Brain pericyte (primary cell): ENCODE results near the gene ZNF277.
"Not testable (repeated sequence)": the region's sequence is repeated elsewhere in the genome, so short reads cannot be mapped to it uniquely, and the experiment has no call there.

Source experiments
- DNase-seq: peaks from one replicate; pipeline ENCODE4 v3.0.0-alpha.2; 2012; ENCODE audit warnings: low read depth, low spot score

Gene ZNF277

DNA sequence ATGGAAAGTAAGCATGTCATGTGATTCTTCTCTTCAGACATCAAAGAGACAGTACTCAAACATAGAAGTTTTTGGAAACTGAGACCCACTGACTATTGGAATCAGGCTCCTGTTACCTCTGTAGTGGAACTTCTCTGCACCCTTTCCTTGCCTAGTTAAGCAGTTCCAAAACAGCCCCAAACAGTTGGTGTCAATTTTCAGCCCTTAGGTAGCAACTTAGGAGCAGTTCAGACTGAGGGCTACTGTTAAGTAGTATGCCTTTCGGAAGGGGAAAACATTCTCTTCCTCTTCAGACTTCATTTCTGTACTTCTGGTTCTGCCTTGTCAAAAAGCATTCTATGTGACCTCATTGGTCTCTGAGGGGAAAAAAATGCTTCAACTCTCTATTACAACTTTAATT, 85.7 kb downstream of the ZNF277 start:
- DNase-seq, result no peak

DNA sequence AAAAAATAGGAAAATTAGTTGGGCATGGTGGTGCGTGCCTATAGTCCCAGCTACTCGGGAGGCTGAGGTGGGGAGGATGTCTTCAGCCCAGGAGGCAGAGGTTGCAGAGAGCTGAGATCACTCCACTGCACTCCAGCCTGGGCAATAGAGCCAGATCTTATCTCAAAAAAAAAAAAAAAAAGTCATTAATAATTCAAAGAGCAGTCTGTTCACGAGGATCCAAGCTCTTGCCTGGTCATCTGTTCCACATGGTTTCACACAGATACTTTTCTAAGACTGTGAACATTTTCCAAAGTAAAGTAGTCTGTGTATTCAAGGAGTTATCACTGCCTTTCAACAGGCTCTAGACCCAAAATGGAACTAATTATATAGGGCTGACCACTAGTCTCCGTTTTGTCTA, 86.9 kb downstream of the ZNF277 start:
- DNase-seq, result no peak

DNA sequence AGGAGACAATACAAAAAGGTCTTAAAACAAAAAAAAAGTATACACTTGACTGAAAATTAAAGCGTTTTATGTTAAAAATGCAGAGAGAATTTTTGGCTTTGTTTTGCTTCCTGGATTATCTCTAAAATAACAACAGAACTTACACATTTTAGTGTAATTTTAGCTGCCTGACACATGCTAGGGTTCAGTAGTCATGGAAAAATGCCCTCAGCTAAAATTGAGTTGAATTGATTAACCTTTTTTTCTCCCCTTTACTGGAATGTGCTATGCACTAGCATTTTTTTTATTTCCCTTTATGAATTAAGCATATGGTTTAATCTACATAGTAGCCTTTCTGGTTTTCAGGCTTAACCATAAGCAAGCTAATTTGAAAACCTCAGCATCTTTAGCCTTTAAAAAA, 89.9 kb downstream of the ZNF277 start:
- no peak for DNase-seq

DNA sequence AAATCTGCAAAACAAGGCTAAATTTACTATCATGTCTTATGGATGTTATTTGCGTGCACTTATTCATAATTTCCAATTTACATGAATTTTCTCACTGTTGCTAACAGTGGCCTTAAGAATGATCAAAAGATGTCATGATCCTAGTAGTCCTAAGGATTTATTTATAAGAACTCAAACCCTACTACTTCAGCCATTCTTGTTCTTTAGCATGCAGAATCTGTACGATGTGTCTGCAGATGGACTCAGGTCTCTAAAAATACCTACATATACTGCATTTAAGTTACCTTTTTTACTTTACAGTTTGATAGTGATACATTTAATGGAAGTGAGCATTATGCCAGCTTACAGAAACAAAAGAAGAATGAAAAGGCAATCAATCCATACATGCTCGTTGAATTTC, 91.2 kb downstream of the ZNF277 start:
- DNase-seq, result no peak

DNA sequence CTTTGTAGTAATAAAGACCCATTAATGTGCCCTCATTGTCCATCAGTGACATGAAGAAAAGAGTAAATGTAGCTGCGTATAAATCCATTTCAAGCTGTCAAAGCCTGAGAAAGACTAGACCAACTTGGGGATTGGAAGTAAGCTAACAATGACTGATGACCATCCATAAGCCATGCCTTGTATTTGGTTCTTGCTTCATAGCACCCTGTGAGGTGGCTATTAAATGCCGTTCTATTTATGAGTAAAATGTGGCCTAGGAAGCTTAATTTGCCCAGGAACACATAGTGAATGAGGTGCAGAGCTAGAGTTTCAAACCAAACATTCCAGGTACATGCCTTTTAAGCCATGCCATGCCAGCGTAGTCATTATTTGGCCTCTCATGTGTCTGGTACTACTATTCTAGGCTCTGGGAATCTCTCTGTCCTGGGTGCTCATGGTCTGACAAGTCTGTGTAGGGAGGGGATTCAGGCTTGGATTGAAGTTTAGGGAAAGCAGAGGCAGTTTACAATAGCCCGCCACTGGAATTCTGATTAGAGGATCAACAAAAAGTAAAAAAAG, 92.1 kb downstream of the ZNF277 start:
- no peak for DNase-seq

DNA sequence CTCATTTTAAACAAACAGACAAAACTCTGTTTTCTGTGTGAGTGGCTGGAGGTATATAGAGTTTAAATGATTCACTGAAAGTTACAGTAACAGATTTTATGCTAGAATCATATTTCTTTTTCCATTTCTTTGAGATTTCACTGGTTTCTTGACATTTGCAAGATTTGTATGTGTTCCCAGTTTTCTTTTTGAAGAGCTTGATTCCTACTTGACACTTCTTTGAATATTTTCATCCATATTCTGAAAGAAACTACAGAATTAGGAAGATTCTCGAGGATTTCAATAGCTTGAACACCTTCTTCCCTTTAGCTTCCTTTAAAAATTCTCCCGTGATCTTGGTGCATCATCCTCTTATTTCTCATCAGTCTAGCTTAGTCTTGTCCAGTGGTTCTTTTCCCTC, 93.6 kb downstream of the ZNF277 start:
- DNase-seq, result no peak

DNA sequence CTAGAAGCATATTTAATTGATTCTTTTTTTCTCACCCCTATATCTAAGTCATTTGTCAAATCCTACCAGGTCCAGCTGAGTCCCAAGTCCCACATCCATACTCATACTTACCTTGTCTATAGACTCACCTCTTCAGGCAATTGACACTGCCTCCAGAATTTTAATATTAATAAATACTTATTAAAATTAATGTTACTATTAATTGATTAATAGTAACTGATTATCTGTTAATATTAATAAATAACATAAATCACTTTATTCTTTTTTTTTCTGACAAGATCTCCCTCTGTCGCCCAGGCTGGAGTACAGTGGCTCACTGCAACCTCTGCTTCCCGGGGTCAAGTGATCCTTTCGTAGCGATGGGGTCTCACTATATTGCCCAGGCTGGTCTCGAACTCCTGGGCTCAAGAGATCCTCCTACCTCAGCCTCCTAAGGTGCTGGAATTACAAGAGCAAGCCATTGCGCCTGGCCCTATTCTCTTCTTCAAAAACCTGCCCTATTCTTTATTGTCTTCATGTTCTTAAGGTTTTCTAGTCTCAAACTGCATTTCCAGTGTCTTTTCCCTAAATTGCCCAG, 94.4 kb downstream of the ZNF277 start:
- DNase-seq, result no peak

DNA sequence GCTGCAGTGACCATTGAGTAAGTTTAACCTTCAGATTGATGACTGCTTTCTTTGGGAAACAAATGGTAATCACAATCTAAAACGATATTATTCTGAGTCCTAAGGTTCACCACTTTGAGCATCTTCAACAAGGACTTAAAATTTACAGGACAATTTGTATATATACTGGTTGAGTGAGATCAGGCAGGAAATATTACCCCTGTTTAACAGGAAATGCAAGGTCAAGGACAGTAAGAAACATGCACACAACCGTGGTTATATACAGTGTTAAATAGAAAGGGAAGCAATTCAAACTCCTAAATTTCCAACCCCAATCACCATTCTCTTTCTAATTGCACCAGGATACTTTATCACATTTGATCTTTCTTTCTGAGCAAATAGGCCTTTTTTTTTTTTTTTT, 96.1 kb downstream of the ZNF277 start:
- DNase-seq, result no peak

DNA sequence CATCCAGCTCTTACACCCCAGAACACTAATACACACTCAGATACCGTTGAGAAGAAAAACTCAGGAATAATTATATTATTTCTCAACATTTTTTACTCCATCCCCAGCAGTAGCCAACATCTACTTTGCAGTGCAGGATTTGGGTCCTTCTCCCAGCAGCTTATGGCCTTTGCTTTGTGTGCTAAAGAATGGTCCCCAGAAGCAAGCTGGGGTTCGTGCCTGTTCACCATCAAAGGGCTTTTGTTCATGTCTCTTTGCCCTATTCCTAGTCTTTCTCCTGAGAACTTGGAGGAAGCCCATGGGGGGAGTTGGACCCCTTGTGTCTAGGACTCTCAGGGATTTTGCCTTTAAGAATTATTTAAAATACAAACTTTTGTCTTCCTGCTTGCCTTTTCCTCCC, 100.4 kb downstream of the ZNF277 start:
- DNase-seq, result no peak

DNA sequence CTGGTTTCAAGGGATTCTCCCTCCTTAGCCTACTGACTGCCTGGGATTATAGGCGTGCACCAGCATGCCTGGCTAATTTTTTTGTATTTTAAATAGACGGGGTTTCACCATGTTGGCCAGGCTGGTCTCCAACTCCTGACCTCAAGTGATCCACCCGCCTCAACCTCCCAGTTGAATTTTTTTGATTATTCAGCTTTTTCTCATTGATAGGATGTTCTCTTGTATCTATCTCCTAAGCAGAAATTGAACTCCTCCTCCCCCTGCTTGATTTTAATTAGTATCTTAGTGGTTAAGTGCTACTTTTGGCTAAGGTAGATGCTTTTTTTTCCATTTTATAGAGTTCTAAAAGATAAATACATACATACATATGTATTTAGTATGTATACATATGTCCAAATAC, 101.0 kb downstream of the ZNF277 start:
- DNase-seq, result no peak

DNA sequence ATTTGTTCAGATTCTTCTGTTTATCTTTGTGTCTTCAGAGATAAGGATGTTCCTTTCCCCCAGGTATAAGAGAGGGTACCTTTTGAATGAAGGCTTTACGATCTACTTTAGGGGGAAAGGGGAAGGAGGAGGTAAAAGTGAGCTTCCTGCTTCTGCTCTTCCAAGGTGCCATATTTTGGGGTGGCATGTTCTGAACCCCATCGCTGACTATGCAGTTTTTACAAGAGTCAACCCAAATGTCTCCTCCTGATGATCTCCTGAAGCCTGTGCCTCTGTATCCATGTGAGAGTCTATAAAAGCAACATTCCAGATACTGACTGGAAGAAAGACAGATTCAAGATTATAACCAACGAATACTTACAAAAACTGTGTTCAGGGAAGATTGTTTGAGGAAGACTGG, 102.5 kb downstream of the ZNF277 start:
- no peak for DNase-seq

DNA sequence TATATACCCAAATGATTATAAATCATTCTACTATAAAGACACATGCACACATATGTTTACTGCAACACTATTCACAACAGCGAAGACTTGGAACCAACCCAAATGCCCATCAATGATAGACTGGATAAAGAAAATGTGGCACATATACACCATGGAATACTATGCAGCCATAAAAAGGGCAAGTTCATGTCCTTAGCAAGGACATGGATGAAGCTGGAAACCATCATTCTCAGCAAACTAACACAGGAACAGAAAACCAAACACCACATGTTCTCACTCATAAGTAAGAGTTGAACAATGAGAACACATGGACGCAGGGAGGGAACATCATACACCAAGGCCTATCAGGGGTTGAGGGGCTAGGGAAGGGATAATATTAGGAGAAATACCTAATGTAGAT, 110.3 kb downstream of the ZNF277 start:
- DNase-seq, result not testable (repeated sequence)

DNA sequence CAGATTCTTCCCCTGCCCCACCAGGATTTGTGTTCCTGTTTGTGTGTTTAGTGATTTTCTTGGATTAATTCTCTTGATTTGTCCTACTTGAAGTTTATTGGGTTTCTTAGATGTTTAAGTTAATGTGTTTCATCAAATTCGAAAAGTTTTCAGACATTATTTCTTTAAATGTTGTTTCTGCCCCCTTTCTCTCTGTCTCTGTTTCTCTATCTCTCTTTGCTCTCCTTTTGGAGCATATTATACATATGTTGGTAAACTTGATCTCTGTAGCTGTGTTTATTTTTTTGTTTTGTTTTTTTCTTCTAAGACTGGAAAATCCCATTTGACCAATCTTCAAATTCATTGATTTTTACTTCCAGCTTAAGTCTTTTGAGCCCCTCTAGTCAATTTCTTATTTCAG, 115.6 kb downstream of the ZNF277 start:
- no peak for DNase-seq

DNA sequence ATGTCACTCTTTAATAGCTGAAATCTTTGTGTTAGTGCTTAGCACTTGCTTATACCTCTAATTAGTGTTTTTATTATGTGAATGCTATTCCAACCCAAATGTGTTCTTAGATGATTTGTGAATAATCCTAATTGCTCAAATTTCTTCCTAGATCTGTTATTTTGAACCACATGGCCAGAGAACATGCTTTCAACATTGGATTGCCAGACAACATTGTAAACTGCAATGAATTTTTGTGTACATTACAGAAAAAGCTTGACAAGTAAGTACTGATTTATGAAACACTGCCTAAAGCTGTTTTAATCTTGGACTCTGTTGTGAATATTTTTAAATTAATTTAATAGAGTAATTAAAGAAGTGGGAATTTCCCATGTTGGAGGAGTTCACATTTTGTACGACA, 121.1 kb downstream of the ZNF277 start:
- DNase-seq, result no peak

DNA sequence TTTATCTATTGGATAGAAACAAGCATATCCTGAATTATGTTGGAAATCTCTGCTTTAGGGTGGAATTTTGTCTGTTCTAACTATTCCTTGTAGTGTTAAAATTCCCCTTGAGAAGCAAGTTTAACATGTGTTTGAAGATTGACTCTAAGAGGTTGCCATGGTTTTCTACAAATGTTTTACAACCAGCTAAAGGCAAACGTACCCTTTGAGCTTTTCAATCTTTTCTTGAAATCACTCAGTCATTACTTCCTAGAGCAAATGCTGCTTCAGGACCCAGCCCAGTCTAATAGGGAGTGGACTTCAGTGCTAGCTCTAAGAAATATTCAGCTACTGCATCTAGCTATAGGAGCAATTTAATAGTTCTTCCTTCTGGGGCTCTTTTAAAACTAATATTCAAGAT, 125.0 kb downstream of the ZNF277 start:
- DNase-seq, result no peak

DNA sequence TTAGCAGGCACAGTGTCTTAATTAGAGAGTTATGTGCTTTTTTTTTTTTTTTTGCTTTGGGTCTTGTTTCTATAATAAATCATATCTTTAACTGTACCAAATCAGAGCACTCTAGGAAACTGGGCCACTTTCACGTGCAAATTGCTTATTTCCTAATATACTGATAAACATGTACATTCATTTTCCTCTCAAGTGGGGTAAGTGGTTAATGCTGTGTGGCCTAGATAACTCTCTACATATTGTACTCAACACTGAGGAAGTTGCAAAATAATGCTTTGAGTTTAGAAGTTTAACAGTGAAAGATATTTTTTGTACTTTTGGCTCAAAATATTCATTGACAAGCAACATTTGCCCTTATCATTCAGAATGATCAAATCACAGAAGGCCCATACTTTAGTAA, 127.9 kb downstream of the ZNF277 start:
- DNase-seq, result no peak

DNA sequence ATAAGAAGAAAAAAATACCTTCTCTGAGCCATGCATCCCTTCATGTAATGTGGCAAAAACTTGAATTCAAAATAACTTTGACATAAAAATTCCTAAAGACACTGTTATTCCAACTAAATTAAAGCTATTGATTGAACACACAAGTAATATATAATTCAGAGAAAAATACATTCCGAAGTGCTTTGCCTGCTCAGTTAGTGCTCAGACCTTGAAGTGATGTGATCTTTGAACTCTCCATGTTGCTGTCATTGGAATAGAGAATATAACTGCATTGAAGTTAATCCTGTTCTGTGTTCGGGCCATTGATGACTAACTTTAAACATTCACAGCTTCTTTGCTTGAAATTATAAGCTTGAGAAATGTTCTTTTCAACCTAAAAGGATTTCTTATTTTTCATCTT, 129.8 kb downstream of the ZNF277 start:
- DNase-seq, result no peak

DNA sequence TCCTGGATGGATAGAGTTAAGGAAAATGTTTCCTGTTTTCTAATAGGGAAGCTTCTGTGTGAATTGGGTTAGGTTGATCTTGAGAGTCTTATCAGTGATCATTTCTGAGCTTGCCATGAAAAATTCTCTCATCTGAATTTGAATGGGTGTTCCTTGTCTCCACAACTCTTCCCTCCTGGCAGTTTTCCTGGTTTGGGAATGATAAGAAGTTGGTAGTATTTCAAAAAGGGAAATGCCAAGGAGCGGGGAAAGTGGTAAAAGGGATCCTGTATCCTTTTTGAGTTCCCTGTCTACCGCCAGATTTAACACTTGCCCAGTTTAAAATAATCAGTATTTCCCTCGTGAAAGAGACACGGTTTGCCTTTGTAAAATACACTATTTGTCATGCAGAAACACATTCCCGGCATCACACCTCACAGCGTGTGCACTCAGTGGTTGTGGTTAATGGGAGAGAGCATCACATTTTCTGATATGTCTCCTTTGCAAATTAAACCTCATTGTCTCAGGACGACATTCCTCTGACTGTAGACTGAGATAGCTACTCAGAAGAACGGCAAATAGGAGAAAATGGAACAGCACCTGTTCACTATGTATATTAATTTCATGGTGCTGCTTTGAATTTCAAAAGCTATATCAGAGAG, 130.6 kb downstream of the ZNF277 start:
- no peak for DNase-seq

DNA sequence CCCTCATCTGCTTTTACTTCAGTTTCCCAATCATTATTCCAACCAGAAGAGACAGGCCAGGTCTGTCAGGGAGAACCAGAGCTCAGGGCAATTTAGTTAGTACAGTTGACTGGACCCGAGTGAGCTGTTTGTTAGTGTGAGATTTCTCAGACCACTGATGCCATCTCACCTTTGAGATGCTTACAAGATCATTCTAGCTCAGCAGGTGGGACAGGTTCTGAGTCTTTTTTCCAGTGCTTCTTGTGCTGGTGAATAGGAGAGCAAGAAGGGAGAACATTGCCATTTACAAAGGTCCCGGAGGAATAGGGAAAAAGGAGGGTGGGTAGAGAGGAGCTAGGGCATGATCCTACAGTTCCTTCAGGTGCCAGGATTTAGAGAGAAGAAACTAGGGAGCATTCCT, 131.4 kb downstream of the ZNF277 start:
- no peak for DNase-seq

DNA sequence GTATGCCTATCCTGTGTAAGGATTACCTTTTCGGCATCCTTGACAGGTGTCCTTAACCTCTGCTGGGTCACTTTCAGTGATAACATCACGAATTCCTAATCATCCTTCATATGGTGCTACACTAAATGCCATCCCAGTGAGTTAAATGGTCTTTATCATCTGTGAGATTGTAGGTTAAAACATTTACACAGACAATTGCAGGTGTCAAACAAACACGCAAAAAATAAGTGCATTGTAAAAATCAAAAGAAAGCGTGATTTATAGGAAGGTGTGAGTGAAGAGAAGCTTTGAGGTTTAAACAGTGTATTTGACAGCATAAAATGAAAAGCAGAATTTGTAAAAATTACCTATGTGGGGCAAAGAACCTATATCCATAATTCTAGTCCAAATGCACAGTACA, 132.3 kb downstream of the ZNF277 start:
- DNase-seq, result no peak

DNA sequence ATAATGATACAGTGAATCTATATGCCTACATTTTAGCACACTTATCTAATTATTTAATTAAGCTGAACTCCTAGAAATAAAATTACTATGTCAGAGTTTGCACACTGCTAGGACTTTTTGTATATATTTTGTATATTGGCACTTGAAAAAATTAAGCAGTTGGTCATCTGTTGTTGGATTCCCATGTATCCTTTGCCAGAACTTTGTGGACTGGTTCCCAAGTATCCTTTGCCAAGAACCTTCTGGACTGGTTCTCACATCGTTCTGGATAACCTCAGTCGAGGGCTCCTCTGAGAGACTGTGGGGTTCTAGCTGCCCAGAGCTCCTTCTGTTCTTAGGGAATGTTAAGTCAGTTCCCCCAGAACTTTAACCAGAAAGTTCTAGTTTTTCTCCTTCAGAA, 135.0 kb downstream of the ZNF277 start:
- DNase-seq, result no peak

DNA sequence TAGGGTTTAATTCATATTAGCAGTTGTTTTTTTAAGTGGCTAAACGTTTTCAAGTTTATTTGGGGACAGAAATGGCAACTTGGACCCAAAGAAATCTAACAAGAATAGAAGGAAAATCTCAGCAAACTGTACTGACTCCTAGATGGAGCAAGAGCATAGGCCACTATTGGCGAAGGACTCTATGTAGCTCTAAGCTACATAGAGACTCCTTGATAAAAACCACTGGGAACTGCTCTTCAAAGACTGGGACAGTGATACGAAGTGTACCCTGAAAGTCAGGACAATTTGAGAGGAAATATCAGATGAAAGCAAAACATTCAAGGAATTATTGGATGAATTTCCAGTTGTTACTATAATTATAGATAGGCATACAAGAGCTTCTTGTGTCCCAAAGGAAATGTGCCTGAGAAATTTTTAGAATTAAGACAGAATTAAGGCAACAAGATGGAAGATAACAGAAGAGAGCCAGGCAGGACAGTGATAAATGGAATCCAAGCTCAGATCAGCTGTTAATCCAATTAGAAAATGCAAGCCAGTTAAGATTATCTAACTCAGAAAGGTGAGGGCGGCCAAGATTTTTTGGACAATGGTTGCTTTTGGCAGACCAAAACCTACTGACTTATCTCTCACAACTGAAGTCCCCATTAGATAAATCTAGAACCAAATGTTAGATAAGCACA, 140.0 kb downstream of the ZNF277 start:
- DNase-seq, result no peak

DNA sequence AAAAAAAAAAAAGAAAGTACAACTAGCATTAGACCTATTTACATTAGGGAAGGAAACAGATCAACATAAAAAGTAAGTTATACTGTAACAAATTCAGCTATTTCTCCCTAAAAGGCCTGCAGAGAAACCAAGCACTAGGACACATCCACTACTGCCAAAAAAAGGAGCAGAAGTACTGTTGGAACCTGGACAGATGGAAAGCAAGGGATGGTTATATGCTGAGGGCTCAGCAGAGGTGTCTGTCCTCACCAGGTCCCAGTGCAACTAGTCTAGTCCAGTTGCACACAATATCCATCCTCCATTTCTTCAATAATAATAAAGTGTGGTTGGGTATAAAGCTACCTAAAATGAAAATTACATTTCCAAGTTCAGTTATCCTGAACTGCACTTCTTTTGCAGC, 140.6 kb downstream of the ZNF277 start:
- DNase-seq, result no peak
